GM12865 (cell line): Measurements from ENCODE around the gene DDIAS.
"Not testable (repeated sequence)": the region's sequence is repeated elsewhere in the genome, so short reads cannot be mapped to it uniquely, and the experiment has no call there.

Experiments used
- DNase-seq: peaks from one replicate; pipeline ENCODE4 v3.0.0; 2010; ENCODE audit warnings: low read depth
- H3K4me3 ChIP-seq: 2 replicates; pipeline ENCODE4 v1.5.1; 2011; ENCODE audit warnings: mild to moderate bottlenecking, low read depth, low read length, control low read depth
- TF ChIP-seq, protein P1 (sequence below): IDR thresholded peaks from 2 replicates; pipeline ENCODE4 v1.5.1; 2011; ENCODE audit warnings: low read length, control low read depth, low read depth, inconsistent platforms; ENCODE audit not compliant: insufficient read depth; ENCODE audit errors: missing control alignments

DDIAS gene, protein sequence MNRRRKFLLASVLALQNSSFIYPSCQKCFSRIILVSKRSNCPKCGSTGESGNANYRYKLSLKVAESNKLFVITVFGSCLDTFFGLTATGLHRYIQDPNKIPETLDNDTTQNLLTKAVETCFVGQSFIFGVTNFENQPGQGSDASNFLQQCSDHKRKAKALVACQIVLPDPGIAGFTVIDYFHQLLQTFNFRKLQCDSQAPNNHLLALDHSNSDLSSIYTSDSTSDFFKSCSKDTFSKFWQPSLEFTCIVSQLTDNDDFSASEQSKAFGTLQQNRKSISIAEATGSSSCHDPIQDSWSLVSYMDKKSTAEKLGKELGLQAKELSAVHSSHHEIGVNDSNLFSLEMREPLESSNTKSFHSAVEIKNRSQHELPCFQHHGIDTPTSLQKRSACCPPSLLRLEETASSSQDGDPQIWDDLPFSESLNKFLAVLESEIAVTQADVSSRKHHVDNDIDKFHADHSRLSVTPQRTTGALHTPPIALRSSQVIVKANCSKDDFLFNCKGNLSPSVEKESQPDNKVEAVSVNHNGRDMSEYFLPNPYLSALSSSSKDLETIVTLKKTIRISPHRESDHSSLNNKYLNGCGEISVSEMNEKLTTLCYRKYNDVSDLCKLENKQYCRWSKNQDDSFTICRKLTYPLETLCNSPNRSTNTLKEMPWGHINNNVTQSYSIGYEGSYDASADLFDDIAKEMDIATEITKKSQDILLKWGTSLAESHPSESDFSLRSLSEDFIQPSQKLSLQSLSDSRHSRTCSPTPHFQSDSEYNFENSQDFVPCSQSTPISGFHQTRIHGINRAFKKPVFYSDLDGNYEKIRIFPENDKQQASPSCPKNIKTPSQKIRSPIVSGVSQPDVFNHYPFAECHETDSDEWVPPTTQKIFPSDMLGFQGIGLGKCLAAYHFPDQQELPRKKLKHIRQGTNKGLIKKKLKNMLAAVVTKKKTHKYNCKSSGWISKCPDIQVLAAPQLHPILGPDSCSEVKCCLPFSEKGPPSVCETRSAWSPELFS

DNA sequence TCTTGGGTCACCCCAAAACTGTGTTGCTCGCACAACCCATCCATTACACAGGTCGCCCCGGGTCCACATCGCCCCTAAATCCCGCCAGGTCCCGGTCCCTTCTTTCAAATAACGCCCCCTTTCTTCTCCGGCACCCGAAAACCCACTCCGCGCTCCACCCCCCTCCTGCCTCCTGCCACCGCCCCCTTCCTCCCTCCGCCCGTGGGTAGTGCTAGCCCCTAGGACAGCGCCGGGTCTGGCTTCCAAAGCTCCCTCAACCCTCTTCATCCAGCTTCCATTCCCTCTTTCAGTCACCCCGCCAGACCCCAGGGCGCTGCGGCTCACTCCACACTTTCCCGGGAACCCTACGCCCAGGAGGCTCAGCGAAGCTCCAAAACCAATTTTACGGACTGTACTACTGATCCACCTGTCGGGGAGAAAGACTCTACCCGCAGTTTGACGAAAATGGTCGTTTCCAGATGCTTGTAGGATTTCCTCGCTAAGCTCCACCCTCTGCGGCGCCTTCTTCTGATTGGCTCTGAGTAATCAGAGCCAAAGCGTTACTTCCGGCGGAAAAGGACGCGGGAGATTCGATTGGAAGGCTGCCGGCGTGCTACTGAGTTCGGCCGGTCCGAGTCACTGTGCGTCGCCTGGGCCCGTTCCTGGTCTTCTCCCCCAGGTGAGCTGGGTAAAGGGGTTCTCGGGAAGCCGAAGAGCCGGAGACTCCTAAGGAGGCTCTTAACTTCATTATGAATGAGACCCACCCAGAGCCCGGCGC lies at the start of gene DDIAS:
DDIAS (plus strand) TSS at position 572 of the 757 bp plus-strand sequence. CDS start 13,003 bp downstream, outside the sequence.
- TF ChIP-seq, protein P1, sequence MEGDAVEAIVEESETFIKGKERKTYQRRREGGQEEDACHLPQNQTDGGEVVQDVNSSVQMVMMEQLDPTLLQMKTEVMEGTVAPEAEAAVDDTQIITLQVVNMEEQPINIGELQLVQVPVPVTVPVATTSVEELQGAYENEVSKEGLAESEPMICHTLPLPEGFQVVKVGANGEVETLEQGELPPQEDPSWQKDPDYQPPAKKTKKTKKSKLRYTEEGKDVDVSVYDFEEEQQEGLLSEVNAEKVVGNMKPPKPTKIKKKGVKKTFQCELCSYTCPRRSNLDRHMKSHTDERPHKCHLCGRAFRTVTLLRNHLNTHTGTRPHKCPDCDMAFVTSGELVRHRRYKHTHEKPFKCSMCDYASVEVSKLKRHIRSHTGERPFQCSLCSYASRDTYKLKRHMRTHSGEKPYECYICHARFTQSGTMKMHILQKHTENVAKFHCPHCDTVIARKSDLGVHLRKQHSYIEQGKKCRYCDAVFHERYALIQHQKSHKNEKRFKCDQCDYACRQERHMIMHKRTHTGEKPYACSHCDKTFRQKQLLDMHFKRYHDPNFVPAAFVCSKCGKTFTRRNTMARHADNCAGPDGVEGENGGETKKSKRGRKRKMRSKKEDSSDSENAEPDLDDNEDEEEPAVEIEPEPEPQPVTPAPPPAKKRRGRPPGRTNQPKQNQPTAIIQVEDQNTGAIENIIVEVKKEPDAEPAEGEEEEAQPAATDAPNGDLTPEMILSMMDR = no peak
- DNase-seq = peak; percentile 98
- H3K4me3 ChIP-seq = peak within 1 kb of the TSS; percentile 64

DNA sequence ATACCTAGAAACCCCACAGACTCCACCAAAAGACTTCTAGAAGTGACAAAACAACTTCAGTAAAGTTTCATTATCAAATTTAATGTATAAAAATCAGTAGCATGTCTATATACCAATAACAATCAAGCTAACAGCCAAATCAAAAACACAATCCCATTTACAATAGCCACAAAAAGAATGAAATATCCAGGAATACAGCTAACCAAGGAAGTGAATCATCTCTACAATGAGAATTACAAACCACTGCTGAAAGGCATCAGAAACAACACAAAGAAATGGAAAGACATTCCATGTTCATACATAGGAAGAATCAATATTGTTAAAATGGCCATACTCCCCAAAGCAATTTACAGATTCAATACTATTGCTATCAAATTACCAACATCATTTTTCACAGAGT lies 47.3 kb upstream of the DDIAS start:
- TF ChIP-seq, protein P1 = no peak

DNA sequence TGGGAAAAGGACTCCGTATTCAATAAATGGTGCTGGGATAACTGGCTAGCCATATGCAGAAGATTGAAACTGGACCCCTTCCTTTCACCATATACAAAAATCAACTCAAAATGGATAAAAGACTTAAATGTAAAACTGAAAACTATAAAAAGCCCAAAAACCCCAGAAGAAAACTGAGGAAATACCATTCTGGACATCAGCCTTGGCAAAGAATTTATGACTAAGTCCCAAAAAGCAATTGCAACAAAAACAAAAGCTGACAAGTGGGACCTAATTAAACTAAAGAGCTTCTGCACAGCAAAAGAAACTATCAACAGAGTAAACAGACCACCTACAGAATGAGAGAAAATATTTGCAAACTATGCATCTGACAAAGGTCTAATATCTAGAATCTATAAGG lies 46.6 kb upstream of the DDIAS start:
- not testable (repeated sequence) for DNase-seq, H3K4me3 ChIP-seq

More for the DNA sequence above, 47.3 kb upstream of the DDIAS start:
- H3K4me3 ChIP-seq = no peak overlapping the region
- no peak for DNase-seq

DNA sequence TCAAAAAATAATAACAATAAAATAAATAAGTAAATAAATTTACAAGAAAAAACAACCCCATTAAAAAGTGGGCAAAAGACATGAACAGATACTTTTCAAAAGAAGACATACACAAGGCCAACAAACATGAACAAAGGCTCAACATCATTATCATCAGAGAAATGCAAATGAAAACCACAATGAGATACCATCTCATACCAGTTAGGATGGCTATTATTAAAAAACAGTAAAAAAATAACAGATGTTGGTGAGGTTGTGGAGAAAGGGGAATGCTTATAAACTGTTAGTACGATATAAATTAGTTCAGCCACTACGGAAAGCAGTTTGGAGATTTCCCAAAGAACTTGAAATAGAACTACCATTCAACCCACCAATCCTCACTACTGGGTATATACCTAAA lies 45.9 kb upstream of the DDIAS start:
- no peak overlapping the region for H3K4me3 ChIP-seq
- TF ChIP-seq, protein P1 = no peak
- DNase-seq = no peak

DNA sequence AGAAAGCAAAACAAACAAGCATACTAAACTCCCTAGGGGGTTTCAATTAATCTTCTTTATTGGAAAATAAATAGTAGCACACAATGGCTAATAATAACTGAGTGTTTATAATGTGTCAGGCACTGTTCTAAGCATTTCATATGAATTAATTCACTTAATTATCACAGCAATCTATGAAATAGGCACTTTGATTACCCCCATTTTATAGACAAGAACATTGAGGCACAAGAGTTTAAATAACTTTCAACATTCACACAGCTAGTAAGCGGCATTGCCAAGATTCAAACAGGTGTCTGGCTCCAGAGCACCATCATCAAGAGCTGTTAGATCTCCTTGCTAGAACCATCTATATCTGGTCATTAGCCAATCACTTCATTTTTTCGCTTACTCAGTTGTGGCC lies 44.4 kb upstream of the DDIAS start:
- TF ChIP-seq, protein P1 = no peak
- no peak for DNase-seq
- no peak overlapping the region for H3K4me3 ChIP-seq

DNA sequence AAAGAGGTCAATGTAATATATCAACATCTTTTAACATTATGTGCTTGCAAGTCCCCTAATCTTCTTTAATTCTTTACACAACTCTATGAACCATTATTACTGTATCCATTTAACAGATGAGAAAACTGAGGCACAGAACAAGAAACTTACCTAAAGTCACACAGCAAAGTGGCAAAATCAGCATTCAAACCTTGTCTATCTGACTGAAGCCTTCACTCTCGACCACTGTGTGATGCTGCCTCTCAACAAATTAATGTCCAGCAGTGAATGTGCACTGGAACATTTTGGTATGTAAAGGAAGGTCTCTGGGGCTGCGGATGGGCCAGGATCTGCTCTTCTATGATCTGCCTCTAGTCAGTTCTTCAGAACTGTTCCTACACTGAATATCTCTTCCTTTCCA lies 43.4 kb upstream of the DDIAS start:
- no peak for DNase-seq
- TF ChIP-seq, protein P1 = no peak
- no peak overlapping the region for H3K4me3 ChIP-seq

DNA sequence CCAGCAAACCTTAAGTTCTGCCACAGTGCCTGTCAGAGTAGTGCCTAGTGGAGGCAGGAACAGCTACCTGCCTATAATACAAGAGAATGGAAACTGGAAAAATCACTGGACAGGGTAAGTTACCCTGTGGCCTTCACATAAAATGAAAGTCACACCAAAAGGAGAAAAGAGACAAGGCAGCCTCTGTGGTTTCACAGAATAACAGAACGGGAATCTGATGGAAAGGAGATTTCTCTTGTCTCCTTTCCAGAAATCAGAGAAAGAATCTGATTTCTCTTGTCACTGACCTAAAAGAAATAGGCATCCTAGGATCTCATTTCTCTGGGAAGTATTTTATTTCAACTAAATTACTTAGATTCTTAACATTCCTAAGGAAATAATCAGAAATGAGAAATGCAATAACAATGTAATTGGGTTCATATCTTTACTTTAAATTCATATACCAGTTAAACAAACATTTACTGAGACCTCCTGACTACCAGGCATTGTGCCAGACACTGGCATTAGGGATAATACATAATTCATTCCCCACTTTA lies 42.9 kb upstream of the DDIAS start:
- H3K4me3 ChIP-seq = no peak overlapping the region
- DNase-seq = no peak
- TF ChIP-seq, protein P1 = no peak
